Erythroblast (primary cell): ENCODE data around the gene TOLLIP.

Experiments
- GATA1 ChIP-seq: IDR thresholded peaks from 2 replicates; pipeline ENCODE4 v1.6.1; 2011; ENCODE audit warnings: low read depth, mild to moderate bottlenecking, control low read depth, low read length, moderate library complexity
- POLR2A ChIP-seq: IDR thresholded peaks from 2 replicates; pipeline ENCODE4 v1.6.1; 2011; ENCODE audit warnings: mild to moderate bottlenecking, low read length

DNA sequence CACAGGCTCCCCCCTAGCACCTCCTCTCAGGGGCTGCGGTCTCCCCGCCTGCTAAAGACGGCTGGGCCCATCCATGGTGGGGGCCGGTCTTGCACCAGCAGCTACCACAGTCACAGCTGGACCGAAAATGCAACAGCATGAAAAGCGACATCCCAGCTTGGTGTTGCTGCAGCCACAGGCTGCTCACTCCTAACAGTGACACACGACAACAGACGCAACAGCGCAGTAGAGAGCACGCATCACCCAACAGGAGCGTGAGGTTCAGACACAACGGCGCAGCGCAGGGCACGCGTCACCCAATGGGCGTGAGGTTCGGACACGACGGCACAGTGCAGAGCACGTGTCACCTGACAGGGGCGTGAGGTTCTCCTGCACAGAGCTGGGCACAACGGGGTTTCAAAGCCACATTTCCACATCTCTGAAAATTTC lies 24.1 kb downstream of the TOLLIP start:
- TF ChIP-seq POLR2A (no peak), GATA1 (no peak)
